HAP-1 (cell line): ENCODE data around the gene PIGW.

Source experiments
- DNase-seq, 2 experiments: peaks; one replicate each; pipeline ENCODE4 v3.0.0-alpha.2; 2016 to 2020; ENCODE audit warnings: low spot score in 2 of 2
- H3K27me3 ChIP-seq: fragments of 250-450 bp; sonication (Bioruptor Pico); 2 replicates; pipeline ENCODE4 v1.5.1; 2020; ENCODE audit warnings: low read depth, mild to moderate bottlenecking, moderate library complexity
- H3K36me3 ChIP-seq: fragments of 250-450 bp; sonication (Bioruptor Pico); replicated peaks from 2 replicates; pipeline ENCODE4 v1.5.1; 2020; ENCODE audit warnings: mild to moderate bottlenecking
- H3K4me1 ChIP-seq: fragments of 250-450 bp; sonication (Bioruptor Pico); 2 replicates; pipeline ENCODE4 v1.5.1; 2020; ENCODE audit warnings: mild to moderate bottlenecking
- H3K4me3 ChIP-seq: fragments of 250-450 bp; sonication (Bioruptor Pico); 2 replicates; pipeline ENCODE4 v1.5.1; 2020; ENCODE audit warnings: mild to moderate bottlenecking, moderate library complexity
- H3K9me3 ChIP-seq: fragments of 250-450 bp; sonication (Bioruptor Pico); 2 replicates; pipeline ENCODE4 v1.5.1; 2020; ENCODE audit warnings: mild to moderate bottlenecking, moderate library complexity
- in situ Hi-C: fragments of 300-500 bp; cut with MboI; formaldehyde crosslinking; loops from 3 replicates; pipeline ENCODE4 v1.14.3; 2020; ENCODE audit warnings: low sequenced_read_pairs, inconsistent platforms, mixed read lengths

Gene PIGW

DNA sequence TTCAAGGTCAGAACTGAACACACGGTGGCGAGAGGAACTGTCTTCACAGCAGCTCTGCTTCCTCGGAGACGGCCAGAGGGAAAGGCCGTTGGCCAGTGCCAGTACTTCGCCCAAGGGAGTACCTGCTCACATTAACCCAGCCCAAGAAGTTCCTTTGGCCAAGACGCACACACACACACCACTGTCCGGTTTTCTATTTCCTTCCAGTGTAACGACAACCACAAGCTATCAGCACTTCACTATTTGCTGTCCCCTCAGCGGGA, 9.2 kb downstream of the PIGW start:
- H3K4me1 ChIP-seq = peaks cover 26% of the 10 kb centered on the region
- in situ Hi-C loops = no loop called here
- peaks cover 19% of the 10 kb centered on the region for H3K36me3 ChIP-seq
- no peaks in the 10 kb centered on the region for H3K27me3 ChIP-seq
- H3K9me3 ChIP-seq = no peaks in the 10 kb centered on the region
- peak; percentile 49 to 60 for DNase-seq
- peak overlapping the region; percentile 98 for H3K4me3 ChIP-seq

DNA sequence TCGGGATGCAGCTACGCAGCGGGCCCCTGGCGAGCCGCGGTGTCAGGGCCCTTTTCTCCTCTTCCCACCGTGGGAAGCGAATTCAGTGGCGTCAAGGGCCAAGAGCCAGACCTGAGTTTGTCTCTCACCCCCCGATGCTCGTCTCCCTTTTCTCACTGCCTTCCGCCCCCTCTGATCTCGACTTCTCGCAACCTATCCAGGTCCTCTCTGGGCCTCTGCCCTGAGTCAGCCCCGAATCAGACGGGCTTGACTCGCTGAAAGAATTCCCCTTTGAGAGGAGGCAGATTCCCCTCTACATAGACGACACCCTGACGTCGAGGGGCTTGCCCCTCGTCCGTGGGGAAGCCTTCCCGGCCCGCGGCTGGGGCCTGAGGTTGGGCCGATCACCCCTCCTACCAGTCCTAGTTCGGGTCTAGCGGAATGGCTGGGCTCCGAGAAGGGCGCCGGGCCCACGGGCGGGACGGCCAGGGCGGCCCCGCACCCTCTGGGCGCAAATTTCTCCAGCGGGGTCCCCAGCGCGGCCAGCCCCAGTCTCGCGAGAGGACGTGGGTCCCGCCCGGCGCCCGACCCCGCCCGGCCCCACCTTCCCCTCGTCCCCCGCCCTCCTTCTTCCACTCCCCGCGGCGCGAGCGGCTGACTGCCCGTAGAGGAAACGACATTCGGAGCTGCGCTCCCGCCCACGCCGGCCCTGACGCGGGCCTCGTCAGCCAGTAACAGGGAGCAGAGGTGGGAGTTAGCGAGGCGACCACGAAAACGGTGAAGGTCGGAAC, 9.7 kb downstream of the PIGW start, which contains the start of gene GGNBP2:
GGNBP2 (plus strand) TSS at position 613 of the 770 bp plus-strand sequence. CDS start 806 bp downstream, outside the sequence.
- Histone ChIP-seq H3K27me3 (no peaks in the 10 kb centered on the region), H3K4me1 (peaks cover 26% of the 10 kb centered on the region), H3K36me3 (peaks cover 16% of the 10 kb centered on the region), H3K9me3 (no peaks in the 10 kb centered on the region), H3K4me3 (peak within 1 kb of the TSS; percentile 98)
- in situ Hi-C loops = no loop called here
- DNase-seq = peak; percentile 80 to 96

DNA sequence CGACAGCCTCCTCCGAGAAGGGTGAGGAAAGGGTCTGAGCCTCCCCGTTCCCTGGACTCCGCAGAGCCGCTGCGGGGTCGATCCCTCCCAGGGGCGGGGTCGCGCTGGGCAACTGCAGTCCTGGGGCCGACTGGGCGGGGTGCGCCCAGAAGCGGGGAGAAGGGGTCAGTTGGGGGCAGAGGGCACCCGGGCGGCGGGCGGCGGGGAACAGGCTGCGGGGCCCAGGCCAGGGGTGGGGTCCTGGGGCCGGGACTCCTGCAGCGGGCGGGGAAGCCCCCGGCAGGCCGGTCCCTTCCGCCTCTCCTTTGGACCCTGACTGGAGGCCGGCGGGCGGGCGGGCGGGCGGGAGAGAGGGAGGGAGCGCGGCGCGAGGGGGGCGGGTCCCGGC, 10.3 kb downstream of the PIGW start:
- DNase-seq = no peak
- in situ Hi-C loops = no loop called here
- Histone ChIP-seq H3K4me1 (peaks cover 26% of the 10 kb centered on the region), H3K27me3 (no peaks in the 10 kb centered on the region), H3K4me3 (peak overlapping the region; percentile 98), H3K9me3 (no peaks in the 10 kb centered on the region), H3K36me3 (peaks cover 16% of the 10 kb centered on the region)

DNA sequence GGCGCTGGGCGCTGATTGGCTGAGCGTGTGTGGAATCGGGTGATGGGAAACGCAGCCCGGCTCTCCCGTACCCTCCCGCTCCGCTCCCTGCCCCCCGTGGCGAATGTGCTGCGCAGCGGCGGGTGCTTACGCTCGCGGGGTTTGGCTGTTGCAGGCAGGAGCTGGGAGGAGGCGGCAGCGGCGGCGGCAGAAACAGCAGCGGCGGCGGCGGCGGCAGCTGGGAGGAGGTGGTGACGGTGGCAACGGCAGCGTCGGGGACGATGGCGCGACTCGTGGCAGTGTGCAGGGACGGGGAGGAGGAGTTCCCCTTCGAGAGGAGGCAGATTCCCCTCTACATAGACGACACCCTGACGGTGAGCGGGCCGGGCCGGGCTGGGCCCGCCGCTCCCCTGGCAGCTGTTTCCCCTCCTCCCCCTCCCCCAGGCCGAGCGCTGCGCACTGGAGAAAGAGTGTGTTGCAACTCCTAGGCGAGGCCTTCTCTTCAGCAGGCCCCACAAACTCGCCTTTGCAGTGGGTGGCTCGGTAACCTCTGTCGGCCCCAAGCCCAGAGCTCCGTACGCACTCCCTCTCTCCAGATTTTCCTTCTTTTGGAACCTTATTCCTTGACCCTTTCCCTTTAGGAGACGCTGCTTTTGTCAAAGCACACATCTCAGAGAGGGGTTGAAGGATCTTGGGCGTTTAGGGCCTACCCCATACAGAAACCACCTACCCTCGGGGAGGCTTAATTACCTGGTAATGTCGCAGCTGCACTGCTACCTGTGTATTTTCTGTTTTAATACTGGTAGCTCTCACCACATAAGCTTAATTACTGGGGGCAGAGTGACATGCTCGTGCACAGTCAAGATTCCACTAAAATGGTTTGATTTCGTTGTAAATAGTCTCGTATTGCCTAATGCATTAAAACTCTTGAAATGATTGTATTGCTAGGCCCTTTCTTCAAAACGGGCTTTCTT, 11.0 kb downstream of the PIGW start:
- peak; percentile 96 to 99 for DNase-seq
- Histone ChIP-seq H3K9me3 (no peaks in the 10 kb centered on the region), H3K36me3 (peaks cover 16% of the 10 kb centered on the region), H3K27me3 (no peaks in the 10 kb centered on the region), H3K4me3 (peak overlapping the region; percentile 98), H3K4me1 (peaks cover 31% of the 10 kb centered on the region)
- in situ Hi-C loops = no loop called here

DNA sequence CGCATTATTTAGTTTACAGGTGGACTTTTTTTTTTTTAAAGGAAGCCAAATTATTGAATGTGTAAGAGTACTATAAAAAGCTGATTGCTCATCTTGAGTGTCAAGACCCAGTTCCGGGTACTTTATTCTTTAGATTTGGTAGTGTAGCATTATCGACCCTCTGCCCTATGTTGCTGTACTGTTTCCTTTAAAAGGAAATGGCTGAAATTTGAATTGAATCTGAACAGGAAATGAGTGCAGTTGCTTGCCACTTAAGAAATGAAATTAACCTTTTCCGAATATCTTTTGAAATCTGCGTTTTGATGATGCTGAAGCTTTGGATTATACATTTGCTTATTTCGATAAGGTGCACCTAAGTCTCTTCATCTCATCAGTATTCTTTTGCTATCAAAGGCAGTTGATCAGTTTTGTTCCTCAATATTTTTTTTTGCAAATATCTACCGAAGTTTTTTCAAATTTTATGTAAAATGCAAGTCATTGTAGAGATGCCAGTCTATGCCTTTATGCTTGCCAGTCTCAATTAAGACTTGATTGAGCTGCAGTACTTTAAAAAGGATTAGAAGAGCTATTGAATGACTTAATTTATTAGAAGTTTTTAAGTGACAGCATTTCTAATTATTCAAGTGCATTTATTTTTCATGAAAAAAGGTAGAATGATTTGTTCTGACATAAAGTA, 11.8 kb downstream of the PIGW start:
- Histone ChIP-seq H3K4me3 (peak overlapping the region; percentile 98), H3K27me3 (no peaks in the 10 kb centered on the region), H3K9me3 (no peaks in the 10 kb centered on the region), H3K4me1 (peaks cover 36% of the 10 kb centered on the region), H3K36me3 (peaks cover 16% of the 10 kb centered on the region)
- no peak for DNase-seq
- in situ Hi-C loops = no loop called here

DNA sequence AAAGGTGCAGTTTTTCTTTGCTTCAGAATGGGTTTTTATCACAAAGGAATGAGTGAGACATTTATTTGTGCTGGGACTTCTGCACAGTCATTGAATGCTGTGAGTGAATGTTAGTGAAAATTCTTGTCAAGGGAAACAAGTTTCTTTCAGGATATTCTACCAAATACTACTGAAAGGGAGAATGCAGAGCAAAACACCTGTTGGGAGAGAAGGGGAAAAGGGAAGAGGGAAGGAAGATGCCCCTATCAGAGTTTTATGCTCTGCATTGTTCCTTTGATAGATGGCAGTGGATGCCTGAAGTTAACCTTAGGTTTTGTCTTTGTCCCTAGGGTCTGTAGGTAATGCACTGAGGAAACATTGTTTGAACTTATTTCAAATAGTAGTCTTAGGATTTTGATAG, 13.0 kb downstream of the PIGW start:
- H3K9me3 ChIP-seq = no peaks in the 10 kb centered on the region
- in situ Hi-C loops = no loop called here
- H3K27me3 ChIP-seq = no peaks in the 10 kb centered on the region
- peaks cover 16% of the 10 kb centered on the region for H3K36me3 ChIP-seq
- peaks cover 36% of the 10 kb centered on the region for H3K4me1 ChIP-seq
- no peak for DNase-seq
- peak overlapping the region; percentile 98; the same call in 1 of the 2 replicates for H3K4me3 ChIP-seq

DNA sequence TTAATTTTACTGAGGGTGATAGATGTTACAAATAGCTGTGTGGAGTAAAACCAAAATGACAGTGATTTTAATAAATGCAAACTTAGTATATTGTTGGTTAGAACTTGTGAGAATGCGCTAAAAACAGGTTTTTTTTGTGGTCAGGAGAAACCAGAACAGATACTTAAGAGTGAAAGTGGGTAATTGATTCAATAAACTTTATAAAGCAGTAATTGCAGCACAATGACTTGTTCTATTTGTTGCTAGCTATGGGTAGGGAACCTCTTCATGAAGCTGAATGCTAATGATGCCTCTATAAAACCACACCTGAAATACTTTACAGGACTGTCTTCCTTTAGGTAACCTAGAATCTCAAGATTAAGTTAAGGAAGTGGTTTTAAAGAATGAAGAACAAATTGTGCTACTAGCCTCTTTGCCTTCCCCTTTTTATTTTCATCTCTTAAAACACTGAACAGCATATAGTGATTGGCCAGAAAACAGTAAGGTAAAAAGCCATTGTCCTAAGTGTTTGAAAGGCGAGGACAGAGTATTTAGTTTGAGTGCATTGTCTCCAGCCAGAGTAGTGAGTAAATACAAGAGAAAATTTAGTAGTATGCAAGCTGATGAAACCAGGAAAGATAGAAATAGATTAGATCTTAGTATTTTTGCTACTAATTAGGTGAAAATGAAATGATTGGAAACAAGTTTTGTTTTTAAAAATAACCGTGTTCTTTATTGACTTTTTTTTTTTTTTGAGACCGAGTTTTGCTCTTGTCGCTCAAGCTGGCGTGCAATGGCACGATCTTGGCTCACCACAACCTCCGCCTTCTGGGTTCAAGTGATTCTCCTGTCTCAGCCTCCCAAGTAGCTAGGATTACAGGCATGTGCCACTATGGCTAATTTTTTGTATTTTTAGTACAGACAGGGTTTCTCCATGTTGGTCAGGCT, 16.0 kb downstream of the PIGW start:
- DNase-seq = no peak
- Histone ChIP-seq H3K27me3 (no peaks in the 10 kb centered on the region), H3K4me3 (no peak overlapping the region), H3K9me3 (no peaks in the 10 kb centered on the region), H3K36me3 (peaks cover 17% of the 10 kb centered on the region), H3K4me1 (peaks cover 29% of the 10 kb centered on the region)
- in situ Hi-C loops = no loop called here

DNA sequence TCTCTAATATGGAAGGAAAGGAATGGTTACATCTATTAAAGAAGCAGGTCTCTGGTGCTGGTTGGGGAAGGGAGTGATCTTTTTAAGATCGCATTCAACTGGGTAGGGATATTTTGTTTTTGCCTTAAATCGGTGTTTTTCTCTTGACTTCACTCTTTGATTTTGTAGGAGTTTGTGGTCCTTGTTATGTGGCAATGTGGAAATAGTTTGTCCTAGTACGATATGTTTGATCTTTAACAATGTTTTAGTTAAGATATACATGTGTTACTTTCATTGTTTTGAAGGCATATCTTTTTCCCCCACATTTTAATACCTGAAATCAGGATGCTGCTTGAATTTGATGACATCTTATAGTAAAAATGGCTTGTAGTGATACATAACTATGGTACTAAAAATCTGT, 18.7 kb downstream of the PIGW start:
- no peaks in the 10 kb centered on the region for H3K27me3 ChIP-seq
- no peak for DNase-seq
- no peaks in the 10 kb centered on the region for H3K9me3 ChIP-seq
- H3K4me3 ChIP-seq = no peak overlapping the region
- H3K4me1 ChIP-seq = peaks cover 10% of the 10 kb centered on the region
- peaks cover 21% of the 10 kb centered on the region for H3K36me3 ChIP-seq
- in situ Hi-C loops = no loop called here

DNA sequence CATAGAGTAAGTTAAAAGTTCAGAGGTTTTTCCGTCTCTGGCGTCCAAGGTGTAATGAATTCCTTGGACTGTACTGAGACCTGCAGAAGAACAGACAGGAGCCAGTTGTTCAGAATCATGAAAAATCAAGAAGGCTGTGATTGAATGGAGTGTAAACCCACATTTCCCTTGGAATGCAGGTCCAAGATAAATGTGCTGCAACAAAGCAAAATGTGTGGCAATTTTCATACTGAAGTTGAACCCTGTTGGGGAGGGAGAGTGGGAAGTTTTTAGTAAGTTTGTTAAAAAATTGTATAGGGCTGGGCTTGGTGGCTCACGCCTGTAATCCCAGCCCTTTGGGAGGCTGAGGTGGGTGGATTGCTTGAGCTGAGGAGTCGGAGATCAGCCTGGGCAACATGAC, 31.3 kb downstream of the PIGW start:
- in situ Hi-C loops = no loop called here
- peaks cover 82% of the 10 kb centered on the region for H3K36me3 ChIP-seq

DNA sequence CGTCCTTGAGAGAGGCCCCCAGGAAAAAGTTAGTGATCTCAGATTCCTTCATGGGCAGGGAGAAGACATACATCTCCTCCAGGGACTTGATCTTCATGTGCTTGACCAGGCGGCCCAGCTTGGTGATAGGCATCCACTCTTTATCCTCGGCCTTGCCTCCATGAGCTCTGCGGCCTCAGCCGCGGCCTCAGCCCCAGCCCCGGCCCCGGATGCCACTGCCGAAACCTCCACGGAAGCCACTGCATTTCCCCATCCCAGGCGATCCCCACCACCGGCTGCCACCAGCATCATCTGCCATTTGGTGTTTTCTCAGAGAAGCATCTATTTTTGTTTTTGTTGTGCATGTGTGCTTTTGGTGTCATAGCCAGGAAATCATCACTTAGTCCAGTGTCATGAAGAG, 40.2 kb downstream of the PIGW start:
- H3K4me1 ChIP-seq = peaks cover 28% of the 10 kb centered on the region
- no peaks in the 10 kb centered on the region for H3K9me3 ChIP-seq
- DNase-seq = no peak
- peaks cover 35% of the 10 kb centered on the region for H3K36me3 ChIP-seq
- H3K27me3 ChIP-seq = no peaks in the 10 kb centered on the region
- H3K4me3 ChIP-seq = no peak overlapping the region
- in situ Hi-C loops = no loop called here

More for the DNA sequence above, 31.3 kb downstream of the PIGW start:
- no peaks in the 10 kb centered on the region for H3K9me3 ChIP-seq
- no peak overlapping the region for H3K4me3 ChIP-seq
- no peaks in the 10 kb centered on the region for H3K27me3 ChIP-seq
- H3K4me1 ChIP-seq = no peaks in the 10 kb centered on the region
- DNase-seq = no peak

DNA sequence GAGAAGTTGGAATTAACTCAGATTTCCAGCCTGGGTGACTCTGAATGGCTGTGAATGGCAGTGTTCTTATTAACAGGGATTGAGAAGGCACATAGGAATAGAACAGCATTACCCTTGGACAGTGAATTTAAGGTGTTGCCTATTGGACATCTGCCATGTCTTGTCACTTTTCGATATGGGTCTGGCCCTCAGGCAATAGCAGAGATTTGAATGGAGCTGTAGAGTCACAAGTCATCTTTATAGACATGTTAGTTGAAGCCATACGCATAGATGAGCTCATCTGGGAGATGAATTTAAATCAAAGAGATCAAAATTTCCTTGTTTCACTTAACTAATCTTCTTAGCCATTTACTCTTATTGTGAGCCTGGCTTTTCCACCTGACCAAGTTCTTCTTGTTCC, 42.0 kb downstream of the PIGW start:
- peak; percentile 29 to 43 for DNase-seq
- peaks cover 28% of the 10 kb centered on the region for H3K4me1 ChIP-seq
- in situ Hi-C loops = no loop called here
- peaks cover 40% of the 10 kb centered on the region for H3K36me3 ChIP-seq
- no peaks in the 10 kb centered on the region for H3K9me3 ChIP-seq
- no peak overlapping the region for H3K4me3 ChIP-seq
- H3K27me3 ChIP-seq = no peaks in the 10 kb centered on the region

DNA sequence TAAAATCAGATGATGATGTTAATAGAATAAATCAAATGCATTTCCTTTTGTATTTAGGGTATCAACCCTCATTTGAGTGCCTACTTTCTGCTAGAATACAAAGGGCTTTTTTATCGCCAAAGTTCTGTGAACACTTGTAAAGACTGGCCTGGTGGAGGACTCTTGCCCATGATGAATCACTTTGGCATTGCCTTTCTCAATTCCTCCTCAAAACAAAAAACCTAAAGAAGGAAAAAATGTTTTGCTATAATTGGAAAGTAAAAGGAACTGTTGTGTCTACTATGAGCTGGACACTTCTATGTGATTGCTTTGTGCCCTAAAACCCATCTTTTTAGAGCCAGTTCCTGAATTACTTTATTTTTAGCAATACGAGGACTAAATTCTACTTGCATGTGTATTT, 43.9 kb downstream of the PIGW start:
- H3K36me3 ChIP-seq = peaks cover 51% of the 10 kb centered on the region
- peaks cover 28% of the 10 kb centered on the region for H3K4me1 ChIP-seq
- no peak overlapping the region for H3K4me3 ChIP-seq
- H3K27me3 ChIP-seq = no peaks in the 10 kb centered on the region
- in situ Hi-C loops = no loop called here
- no peaks in the 10 kb centered on the region for H3K9me3 ChIP-seq
- DNase-seq = peak in 1 of 2 experiments; percentile 44

DNA sequence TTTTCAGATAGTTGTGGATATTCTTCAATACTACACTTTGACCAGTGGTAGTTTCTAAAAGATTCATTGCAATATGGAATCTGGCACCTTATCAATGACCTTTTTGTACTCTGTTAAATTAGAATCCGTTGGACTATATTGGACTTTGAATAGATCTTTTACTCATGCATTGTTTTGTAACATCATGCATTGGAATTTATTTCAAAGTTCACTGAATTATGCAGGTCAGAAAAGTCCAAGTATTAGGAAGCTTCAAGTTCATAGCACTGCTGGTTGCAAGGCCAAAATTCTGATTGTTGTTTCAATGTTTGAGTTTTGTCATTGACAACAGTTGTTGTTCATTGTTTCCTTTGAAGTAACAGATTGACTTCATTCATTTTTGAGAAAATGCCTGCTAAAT, 49.0 kb downstream of the PIGW start:
- in situ Hi-C loops = no loop called here
- Histone ChIP-seq H3K9me3 (no peaks in the 10 kb centered on the region), H3K27me3 (no peaks in the 10 kb centered on the region), H3K36me3 (peaks cover 67% of the 10 kb centered on the region), H3K4me1 (peaks cover 5% of the 10 kb centered on the region), H3K4me3 (no peak overlapping the region)
- no peak for DNase-seq
